ENCODE data around the gene CXXC5.

The CXXC5 gene

GRCh38 chr5:139688751-139689372 lies 40.7 kb downstream of the CXXC5 start:
- Histone ChIP-seq H3K27ac (peak overlapping the region; percentile 54 to 57), H3K4me1 (peaks cover 0 to 64% (median 47%) of the 10 kb centered on the region in 4 donors)
- intact Hi-C loops (cut with DNase I; ENCODE audit: low total_unique reads) = no loop called here

GRCh38 chr5:139689631-139690063 lies 41.5 kb downstream of the CXXC5 start:
- H3K27ac ChIP-seq = peak overlapping the region; percentile 26 to 57
- DNase-seq = no peak

More at GRCh38 chr5:139688751-139689372, 40.7 kb downstream of the CXXC5 start:
- no peaks in the 10 kb centered on the region for H3K27me3 ChIP-seq
- TF ChIP-seq CTCF (IDR thresholded peaks at IDR 0.05) = no peak
- no peak overlapping the region for H3K4me3 ChIP-seq
- peaks cover 0 to 6% (median 4%) of the 10 kb centered on the region in 3 donors for H3K36me3 ChIP-seq
- no peaks in the 10 kb centered on the region for H3K9me3 ChIP-seq
- DNase-seq = no peak

GRCh38 chr5:139690064-139690802 lies 42.1 kb downstream of the CXXC5 start:
- TF ChIP-seq CTCF (IDR thresholded peaks at IDR 0.05) = peak; percentile 65 to 69

More at GRCh38 chr5:139689631-139690063, 41.5 kb downstream of the CXXC5 start:
- Histone ChIP-seq H3K4me3 (no peak overlapping the region), H3K27me3 (no peaks in the 10 kb centered on the region), H3K36me3 (no peaks in the 10 kb centered on the region), H3K4me1 (peaks cover 0 to 59% (median 43%) of the 10 kb centered on the region in 4 donors), H3K9me3 (no peaks in the 10 kb centered on the region)
- intact Hi-C loops (cut with DNase I; ENCODE audit: low total_unique reads) = loop anchor here (2.0 to 10.0 kb wide), 2 partner anchors 53 to 75 kb away; no protein-coding TSS in a partner anchor
- no peak for TF ChIP-seq CTCF (IDR thresholded peaks at IDR 0.05)

GRCh38 chr5:139690803-139691629 lies 42.9 kb downstream of the CXXC5 start:
- no peak overlapping the region for H3K4me3 ChIP-seq
- intact Hi-C loops (cut with DNase I; ENCODE audit: low total_unique reads) = loop anchor here (2.0 to 10.0 kb wide), 2 partner anchors 54 to 74 kb away; no protein-coding TSS in a partner anchor

More at GRCh38 chr5:139690064-139690802, 42.1 kb downstream of the CXXC5 start:
- Histone ChIP-seq H3K9me3 (no peaks in the 10 kb centered on the region), H3K27me3 (no peaks in the 10 kb centered on the region), H3K4me1 (peaks cover 0 to 53% (median 39%) of the 10 kb centered on the region in 4 donors), H3K27ac (peak overlapping the region; percentile 26 to 57), H3K36me3 (no peaks in the 10 kb centered on the region), H3K4me3 (no peak overlapping the region)
- DNase-seq = peak in 1 of 2 donors; percentile 83
- intact Hi-C loops (cut with DNase I; ENCODE audit: low total_unique reads) = loop anchor here (2.0 to 10.0 kb wide), 2 partner anchors 53 to 75 kb away; no protein-coding TSS in a partner anchor

More at GRCh38 chr5:139690803-139691629, 42.9 kb downstream of the CXXC5 start:
- no peak for TF ChIP-seq CTCF (IDR thresholded peaks at IDR 0.05)
- Histone ChIP-seq H3K9me3 (no peaks in the 10 kb centered on the region), H3K4me1 (peaks cover 0 to 50% (median 36%) of the 10 kb centered on the region in 4 donors), H3K27me3 (no peaks in the 10 kb centered on the region), H3K27ac (peak overlapping the region; percentile 26 to 57), H3K36me3 (no peaks in the 10 kb centered on the region)
- DNase-seq = no peak
